ENCODE data around the gene AP1AR.

DNA sequence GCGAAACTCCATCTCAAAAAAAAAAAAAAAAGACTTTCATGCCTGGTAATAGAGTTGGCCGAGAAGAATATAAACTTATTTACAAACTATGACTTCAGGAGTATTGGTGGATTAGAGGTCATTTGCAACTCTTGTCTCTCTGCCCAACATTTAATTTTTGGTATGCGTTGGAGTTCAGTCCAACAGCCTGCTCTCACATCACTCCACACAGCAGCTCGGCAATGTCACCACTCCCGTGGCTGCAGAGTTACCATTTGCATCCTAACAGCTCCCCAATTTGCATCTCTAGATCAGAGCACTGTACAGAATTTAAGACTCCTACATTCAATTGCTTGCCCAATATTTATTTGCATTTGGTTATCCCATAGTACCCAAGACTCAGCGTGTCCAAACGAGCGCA is 40.9 kb upstream of the AP1AR start:
- TF ChIP-seq, protein P1, sequence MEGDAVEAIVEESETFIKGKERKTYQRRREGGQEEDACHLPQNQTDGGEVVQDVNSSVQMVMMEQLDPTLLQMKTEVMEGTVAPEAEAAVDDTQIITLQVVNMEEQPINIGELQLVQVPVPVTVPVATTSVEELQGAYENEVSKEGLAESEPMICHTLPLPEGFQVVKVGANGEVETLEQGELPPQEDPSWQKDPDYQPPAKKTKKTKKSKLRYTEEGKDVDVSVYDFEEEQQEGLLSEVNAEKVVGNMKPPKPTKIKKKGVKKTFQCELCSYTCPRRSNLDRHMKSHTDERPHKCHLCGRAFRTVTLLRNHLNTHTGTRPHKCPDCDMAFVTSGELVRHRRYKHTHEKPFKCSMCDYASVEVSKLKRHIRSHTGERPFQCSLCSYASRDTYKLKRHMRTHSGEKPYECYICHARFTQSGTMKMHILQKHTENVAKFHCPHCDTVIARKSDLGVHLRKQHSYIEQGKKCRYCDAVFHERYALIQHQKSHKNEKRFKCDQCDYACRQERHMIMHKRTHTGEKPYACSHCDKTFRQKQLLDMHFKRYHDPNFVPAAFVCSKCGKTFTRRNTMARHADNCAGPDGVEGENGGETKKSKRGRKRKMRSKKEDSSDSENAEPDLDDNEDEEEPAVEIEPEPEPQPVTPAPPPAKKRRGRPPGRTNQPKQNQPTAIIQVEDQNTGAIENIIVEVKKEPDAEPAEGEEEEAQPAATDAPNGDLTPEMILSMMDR (IDR thresholded peaks at IDR 0.05): no peak
- TF ChIP-seq, protein P2, sequence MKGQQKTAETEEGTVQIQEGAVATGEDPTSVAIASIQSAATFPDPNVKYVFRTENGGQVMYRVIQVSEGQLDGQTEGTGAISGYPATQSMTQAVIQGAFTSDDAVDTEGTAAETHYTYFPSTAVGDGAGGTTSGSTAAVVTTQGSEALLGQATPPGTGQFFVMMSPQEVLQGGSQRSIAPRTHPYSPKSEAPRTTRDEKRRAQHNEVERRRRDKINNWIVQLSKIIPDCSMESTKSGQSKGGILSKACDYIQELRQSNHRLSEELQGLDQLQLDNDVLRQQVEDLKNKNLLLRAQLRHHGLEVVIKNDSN (CRISPR knock-in tag; IDR thresholded peaks at IDR 0.05): no peak
- TF ChIP-seq TP53 (CRISPR knock-in tag; IDR thresholded peaks at IDR 0.05) (no peak), FOXP1 (CRISPR knock-in tag; IDR thresholded peaks at IDR 0.05; ENCODE audit: borderline replicate concordance) (no peak), ESRRA (CRISPR knock-in tag; IDR thresholded peaks at IDR 0.05; ENCODE audit: borderline replicate concordance) (no peak), SP1 (CRISPR knock-in tag; conservative IDR thresholded peaks at IDR 0.05) (no peak), TCF7 (CRISPR knock-in tag; IDR thresholded peaks at IDR 0.05; ENCODE audit: low read depth) (no peak), ZBTB21 (CRISPR knock-in tag; IDR thresholded peaks at IDR 0.05; ENCODE audit: borderline replicate concordance) (no peak)
- TF ChIP-seq, protein P3, sequence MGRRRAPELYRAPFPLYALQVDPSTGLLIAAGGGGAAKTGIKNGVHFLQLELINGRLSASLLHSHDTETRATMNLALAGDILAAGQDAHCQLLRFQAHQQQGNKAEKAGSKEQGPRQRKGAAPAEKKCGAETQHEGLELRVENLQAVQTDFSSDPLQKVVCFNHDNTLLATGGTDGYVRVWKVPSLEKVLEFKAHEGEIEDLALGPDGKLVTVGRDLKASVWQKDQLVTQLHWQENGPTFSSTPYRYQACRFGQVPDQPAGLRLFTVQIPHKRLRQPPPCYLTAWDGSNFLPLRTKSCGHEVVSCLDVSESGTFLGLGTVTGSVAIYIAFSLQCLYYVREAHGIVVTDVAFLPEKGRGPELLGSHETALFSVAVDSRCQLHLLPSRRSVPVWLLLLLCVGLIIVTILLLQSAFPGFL (CRISPR knock-in tag; IDR thresholded peaks at IDR 0.05; ENCODE audit: borderline replicate concordance): no peak
- TF ChIP-seq, protein P4, sequence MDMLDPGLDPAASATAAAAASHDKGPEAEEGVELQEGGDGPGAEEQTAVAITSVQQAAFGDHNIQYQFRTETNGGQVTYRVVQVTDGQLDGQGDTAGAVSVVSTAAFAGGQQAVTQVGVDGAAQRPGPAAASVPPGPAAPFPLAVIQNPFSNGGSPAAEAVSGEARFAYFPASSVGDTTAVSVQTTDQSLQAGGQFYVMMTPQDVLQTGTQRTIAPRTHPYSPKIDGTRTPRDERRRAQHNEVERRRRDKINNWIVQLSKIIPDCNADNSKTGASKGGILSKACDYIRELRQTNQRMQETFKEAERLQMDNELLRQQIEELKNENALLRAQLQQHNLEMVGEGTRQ (CRISPR knock-in tag; IDR thresholded peaks at IDR 0.05): no peak
- TF ChIP-seq, protein P5, sequence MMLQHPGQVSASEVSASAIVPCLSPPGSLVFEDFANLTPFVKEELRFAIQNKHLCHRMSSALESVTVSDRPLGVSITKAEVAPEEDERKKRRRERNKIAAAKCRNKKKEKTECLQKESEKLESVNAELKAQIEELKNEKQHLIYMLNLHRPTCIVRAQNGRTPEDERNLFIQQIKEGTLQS (CRISPR knock-in tag; conservative IDR thresholded peaks at IDR 0.05): no peak
- TF ChIP-seq, protein P6, sequence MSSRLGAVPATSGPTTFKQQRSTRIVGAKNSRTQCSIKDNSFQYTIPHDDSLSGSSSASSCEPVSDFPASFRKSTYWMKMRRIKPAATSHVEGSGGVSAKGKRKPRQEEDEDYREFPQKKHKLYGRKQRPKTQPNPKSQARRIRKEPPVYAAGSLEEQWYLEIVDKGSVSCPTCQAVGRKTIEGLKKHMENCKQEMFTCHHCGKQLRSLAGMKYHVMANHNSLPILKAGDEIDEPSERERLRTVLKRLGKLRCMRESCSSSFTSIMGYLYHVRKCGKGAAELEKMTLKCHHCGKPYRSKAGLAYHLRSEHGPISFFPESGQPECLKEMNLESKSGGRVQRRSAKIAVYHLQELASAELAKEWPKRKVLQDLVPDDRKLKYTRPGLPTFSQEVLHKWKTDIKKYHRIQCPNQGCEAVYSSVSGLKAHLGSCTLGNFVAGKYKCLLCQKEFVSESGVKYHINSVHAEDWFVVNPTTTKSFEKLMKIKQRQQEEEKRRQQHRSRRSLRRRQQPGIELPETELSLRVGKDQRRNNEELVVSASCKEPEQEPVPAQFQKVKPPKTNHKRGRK (CRISPR knock-in tag; IDR thresholded peaks at IDR 0.05; ENCODE audit: borderline replicate concordance): no peak
- TF ChIP-seq, protein P7, sequence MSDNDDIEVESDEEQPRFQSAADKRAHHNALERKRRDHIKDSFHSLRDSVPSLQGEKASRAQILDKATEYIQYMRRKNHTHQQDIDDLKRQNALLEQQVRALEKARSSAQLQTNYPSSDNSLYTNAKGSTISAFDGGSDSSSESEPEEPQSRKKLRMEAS (CRISPR knock-in tag; IDR thresholded peaks at IDR 0.05): no peak
- TF ChIP-seq, protein P8, sequence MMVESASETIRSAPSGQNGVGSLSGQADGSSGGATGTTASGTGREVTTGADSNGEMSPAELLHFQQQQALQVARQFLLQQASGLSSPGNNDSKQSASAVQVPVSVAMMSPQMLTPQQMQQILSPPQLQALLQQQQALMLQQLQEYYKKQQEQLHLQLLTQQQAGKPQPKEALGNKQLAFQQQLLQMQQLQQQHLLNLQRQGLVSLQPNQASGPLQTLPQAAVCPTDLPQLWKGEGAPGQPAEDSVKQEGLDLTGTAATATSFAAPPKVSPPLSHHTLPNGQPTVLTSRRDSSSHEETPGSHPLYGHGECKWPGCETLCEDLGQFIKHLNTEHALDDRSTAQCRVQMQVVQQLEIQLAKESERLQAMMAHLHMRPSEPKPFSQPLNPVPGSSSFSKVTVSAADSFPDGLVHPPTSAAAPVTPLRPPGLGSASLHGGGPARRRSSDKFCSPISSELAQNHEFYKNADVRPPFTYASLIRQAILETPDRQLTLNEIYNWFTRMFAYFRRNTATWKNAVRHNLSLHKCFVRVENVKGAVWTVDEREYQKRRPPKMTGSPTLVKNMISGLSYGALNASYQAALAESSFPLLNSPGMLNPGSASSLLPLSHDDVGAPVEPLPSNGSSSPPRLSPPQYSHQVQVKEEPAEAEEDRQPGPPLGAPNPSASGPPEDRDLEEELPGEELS (CRISPR knock-in tag; IDR thresholded peaks at IDR 0.05): no peak

All from WTC11 (cell line).